GM10266 (cell line): ENCODE data around the gene KIAA1958.

Experiments used
- DNase-seq: peaks from one replicate; pipeline ENCODE4 v3.0.0; 2012; ENCODE audit errors: extremely low spot score
- TF ChIP-seq, protein P1 (sequence below): IDR thresholded peaks from 2 replicates; pipeline ENCODE4 v1.5.1; 2012; ENCODE audit warnings: mild to moderate bottlenecking, low read depth; ENCODE audit not compliant: control insufficient read depth, insufficient read depth; ENCODE audit errors: missing control alignments

The KIAA1958 gene

DNA sequence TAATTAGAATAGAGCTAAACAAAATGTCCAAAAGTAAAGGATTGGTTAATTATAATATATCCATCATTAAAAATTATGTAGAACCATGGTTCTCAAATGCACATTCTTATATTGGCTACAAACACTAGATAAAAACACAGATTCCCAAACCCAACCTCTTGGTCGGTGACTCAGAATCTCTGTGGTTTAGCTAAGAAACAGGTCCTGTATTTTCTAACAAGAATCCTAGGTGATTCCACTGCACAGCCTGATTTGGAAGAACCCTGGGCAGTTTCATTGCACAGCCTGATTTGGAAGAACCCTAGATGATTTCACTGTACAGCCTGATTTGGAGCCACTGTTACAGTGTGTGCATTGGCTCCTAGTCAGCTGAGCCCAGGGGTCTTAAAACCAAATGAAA lies 67.9 kb downstream of the KIAA1958 start:
- TF ChIP-seq, protein P1, sequence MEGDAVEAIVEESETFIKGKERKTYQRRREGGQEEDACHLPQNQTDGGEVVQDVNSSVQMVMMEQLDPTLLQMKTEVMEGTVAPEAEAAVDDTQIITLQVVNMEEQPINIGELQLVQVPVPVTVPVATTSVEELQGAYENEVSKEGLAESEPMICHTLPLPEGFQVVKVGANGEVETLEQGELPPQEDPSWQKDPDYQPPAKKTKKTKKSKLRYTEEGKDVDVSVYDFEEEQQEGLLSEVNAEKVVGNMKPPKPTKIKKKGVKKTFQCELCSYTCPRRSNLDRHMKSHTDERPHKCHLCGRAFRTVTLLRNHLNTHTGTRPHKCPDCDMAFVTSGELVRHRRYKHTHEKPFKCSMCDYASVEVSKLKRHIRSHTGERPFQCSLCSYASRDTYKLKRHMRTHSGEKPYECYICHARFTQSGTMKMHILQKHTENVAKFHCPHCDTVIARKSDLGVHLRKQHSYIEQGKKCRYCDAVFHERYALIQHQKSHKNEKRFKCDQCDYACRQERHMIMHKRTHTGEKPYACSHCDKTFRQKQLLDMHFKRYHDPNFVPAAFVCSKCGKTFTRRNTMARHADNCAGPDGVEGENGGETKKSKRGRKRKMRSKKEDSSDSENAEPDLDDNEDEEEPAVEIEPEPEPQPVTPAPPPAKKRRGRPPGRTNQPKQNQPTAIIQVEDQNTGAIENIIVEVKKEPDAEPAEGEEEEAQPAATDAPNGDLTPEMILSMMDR, result no peak
- no peak for DNase-seq

DNA sequence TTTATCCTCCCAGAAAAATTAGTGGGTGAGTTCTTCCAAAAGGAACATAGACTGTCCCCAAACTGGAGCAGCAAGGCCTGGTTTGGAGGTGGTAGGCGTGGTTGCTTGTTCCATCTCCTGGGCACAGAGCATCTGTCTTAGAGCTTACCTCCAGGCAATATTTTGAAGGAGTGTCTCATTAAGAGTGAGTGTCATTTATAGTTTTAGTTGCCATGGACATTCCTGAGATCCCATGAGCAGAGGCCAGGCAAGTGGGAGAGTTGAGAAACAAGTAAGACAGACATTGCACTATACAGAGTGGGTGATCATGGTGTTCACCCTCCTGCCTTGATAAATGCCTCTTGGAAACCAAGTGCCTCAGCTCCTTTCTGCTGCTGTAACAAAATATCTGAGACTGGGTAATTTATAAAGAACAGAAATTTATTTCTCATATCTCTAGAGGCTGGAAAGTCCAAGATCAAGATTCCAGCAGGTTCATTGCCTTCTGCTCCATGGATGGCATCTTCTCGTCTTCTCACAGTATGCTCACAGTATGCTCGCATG lies 68.5 kb downstream of the KIAA1958 start:
- TF ChIP-seq, protein P1, result no peak
- DNase-seq, result no peak

DNA sequence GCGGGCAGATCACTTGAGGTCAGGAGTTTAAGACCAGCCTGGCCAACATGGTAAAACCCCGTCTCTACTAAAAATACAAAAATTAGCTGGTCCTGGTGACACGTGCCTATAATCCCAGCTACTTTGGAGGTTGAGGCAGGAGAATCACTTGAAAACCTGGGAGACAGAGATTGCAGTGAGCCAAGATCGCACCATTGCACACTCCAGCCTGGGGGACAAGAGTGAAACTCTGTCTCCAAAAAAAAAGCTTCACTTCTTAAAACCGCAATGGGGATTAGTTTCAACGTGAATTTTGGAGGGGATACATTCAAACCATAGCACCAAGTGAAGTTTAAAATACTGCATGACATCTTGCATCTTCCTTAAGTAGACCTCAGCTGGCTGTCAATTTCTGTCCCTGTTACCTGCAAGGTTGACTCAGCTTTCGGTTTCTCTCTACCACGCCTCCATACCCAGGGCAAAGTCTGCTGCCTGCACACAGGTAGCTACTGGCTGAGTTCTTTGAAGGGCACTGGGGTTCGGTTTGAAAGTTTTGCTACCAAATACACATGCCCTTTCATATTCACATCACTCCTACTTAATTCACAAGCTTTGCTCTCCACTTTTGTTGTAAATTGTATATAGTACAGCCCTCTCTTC lies 69.3 kb downstream of the KIAA1958 start:
- no peak for DNase-seq
- TF ChIP-seq, protein P1, result no peak

DNA sequence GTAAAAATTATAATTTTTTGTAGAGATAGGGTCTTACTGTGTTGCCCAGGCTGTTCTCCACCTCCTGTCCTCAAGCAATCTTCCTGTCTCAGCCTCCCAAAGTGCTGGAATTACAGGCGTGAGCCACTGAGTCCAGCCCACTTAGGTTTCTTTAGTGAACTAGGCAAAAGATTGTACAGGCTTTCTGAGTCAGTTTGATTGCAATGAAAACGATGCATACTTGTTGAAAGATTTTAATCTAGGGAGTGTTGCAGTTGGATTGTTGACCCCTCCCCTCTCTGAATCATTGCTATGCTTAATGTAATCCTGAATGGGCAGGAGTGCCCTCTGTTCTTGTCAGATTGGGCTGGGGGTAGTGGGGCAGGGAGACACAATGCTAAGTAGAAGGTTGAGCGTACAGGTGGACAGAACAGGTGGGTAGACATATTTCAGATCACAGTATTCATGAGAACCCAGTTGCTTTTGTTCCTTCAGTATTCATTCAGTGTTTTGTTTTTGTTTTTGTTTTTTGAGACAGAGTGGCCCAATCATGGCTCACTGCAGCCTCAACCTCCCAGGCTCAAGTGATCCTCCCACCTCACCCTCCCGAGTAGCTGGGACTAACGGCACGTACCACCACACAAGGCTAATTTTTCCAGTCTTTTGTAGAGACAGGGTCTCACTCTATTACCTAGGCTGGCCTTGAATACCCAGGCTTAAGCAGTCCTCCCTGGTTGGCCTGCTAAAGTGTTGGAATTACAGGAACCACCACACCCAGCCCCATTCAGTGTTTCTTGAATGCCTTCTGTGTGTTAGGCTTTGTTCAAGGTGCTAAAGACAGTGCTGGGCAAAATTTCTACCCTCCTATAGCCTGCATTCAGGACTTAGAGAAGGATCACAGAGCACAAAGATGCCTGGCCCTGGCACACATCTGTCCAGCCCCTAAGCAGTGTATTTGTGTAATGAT lies 70.1 kb downstream of the KIAA1958 start:
- TF ChIP-seq, protein P1, result no peak
- no peak for DNase-seq

DNA sequence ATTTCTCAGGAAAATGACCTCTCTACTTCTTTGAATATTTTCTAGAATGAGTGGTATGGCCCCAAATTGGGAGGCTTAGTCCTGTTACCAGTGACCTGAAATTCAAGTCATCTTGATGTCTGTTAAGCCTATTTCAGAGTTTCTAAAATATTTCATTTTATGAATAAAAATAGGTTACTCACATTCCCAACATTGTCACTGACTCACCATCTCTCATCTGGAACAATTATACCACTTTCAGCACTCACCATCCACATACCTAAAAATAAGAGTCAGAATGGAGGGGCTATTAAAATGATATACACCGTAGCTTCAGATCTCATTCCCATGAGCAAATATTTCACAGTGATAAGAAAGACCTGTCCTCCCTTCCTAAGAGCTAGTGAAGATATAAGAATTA lies 71.8 kb downstream of the KIAA1958 start:
- DNase-seq, result no peak
- TF ChIP-seq, protein P1, result no peak

DNA sequence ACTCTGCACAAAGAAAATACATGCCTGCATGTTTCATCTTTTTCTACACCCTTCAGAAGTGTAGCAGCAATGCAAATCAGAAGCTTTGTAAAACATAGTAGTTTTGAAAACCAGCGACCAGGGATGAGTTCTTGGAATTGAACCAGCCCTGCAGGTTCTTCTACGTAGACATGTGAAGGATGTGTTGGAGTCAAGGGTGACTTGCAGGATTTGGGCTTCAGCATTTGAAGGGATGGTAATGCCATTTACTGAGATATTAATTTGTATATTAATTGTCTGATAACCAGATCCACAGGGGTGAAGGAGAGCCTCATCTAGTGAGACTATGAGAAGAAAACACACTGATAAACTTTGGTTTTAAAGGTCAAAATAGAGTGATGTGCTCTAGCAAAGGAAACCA lies 72.4 kb downstream of the KIAA1958 start:
- TF ChIP-seq, protein P1, result no peak
- DNase-seq, result no peak
